GM18526 (cell line): ENCODE results near the gene GRIK4.

Experiments
- POLR2A ChIP-seq: IDR thresholded peaks from 3 replicates; pipeline ENCODE4 v1.6.1; 2011; ENCODE audit not compliant: insufficient read length; ENCODE audit errors: extremely low read depth

Gene GRIK4

DNA sequence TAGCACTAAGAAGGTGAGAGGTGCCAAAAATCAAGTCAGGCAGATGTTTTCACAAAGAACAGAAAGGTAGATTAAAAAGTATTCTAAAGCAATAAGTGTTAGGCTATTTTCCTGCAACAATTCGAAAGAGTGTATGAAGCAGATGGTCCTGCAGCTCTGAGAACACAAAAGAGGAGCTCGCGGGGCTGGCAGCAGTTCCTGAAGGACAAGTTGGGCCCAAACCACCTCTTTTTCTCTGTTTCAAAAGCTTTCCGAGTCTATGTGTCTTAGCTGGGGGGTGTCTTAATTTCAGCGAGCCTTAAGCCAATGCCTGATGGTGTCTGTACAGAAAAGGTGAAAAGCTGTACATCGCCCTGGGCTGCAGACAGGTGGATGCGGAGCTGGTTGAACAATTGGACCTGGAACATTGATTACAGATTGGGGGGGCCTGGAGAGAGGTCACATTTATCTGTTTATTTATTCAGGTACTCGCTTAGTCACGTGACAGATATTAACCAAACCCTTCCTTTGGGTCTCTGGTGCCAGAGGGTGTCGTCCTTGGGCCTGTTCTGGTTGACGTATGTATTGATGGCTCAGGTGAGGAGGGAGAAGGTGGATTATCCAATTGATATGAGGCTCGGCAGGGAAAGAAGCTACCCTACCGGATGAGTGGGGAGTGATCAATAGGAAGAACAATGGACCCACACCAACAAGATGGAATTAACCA is 24.7 kb downstream of the GRIK4 start:
- no peak for TF ChIP-seq POLR2A

GRCh38 chr11:120536797-120537169 is 25.2 kb downstream of the GRIK4 start:
- TF ChIP-seq POLR2A: no peak

DNA sequence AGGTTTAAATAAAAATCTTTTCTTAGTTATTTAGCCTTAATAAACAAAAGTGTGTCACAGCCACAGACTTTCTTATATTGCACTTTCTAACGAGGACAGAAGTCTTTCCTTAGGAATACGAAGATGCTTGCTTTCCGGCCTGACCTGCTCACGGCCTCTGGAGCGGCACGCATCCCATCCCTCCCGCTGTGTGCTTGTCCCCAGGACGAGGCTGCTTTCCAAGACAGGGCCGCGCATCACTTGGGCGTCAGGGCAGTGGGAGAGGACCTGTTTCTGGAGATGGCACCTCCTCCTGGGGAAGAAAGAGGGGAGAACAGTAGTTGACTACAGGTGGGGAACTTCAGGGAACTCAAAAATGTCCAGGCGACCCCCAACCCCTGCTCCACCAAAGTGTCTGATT is 26.4 kb downstream of the GRIK4 start:
- TF ChIP-seq POLR2A: no peak

DNA sequence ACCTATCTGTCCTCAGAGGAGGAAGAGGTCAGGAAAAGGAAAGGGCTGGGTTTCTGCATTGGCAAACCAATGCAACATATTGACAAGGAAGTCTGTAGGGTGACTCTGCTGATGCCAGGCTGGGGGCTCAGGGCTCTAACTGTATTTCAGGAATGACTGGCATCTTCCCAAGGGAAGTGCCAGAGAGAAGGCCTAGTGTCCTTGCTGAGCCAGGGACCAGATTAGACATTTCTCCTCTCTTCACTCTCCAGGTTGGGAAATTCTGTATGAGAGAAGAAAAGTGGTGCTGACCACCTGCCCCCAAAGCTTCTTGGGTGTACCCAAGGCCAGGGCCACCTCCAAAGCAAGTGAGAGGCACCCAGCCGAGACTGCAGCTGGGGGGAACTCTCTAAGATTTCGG is 27.2 kb downstream of the GRIK4 start:
- TF ChIP-seq POLR2A: no peak

DNA sequence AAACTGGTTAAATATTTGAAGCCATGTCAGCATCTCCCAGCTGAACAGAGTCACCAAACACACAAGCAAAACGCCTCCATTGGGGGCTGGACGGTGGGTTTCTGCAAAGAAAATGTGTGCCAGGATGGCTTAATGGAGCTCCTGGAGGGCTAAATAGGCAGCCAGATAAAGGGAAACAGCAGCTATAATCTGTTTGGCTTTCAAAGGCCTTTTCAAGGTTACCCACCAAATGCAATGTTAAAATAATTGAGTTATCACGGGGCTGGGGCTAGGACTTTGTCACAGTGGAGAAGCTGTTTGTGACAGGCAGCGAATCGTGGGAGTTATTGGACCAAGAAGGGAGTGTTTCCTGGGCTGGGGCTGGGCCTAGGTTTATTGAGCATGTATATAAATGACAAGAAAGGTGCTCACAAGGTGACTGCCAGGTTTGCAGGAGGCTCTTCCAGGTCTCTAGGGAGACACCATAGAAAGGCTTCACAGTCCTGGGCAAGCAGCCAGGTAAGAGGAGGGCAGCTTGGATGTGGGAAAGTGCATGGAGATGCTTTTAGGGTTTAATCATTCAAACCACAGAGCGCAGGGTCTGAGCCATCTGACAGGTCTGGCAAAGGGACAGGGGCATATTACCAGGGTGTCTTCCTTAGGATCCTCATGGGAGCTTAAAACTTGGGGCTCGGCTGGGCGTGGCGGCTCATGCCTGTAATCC is 28.3 kb downstream of the GRIK4 start:
- no peak for TF ChIP-seq POLR2A

DNA sequence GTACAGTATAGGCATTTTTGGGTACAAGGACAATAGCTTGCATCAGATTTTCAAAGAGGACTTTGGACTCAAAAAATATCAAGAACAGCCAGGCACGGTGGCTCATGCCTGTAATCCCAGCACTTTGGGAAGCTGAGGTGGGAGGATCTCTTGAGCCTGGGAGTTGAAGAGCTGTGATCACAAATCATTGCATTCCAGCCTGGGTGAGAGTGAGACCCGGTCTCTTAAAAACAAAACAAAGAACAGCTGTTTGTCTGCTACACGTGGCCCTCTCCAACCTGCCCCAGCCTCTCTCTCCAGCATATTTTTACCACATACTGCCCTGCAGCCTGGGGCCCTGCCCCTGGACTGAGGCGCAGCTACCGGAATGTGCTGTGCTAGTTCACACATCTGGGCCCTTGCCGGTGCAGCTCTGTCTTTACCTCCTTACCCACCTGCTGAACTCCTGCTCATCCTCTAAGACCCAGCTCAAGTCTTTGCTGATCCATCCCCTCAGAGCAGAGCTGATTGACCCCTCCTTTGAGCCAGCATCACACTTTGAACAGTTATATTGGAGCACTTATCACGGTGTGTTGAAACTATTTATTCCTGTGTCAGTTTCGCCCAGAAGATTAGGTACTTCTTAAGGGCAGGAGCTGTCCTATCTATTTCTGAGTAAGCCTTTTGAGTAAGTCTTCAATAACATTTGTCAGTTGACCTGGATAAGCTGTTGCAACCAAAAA is 29.4 kb downstream of the GRIK4 start:
- no peak for TF ChIP-seq POLR2A

GRCh38 chr11:120543521-120544215 is 32.1 kb downstream of the GRIK4 start:
- TF ChIP-seq POLR2A: no peak

- TF ChIP-seq POLR2A: no peak
Observed at GRCh38 chr11:120545813-120546212, 34.3 kb downstream of the GRIK4 start.

DNA sequence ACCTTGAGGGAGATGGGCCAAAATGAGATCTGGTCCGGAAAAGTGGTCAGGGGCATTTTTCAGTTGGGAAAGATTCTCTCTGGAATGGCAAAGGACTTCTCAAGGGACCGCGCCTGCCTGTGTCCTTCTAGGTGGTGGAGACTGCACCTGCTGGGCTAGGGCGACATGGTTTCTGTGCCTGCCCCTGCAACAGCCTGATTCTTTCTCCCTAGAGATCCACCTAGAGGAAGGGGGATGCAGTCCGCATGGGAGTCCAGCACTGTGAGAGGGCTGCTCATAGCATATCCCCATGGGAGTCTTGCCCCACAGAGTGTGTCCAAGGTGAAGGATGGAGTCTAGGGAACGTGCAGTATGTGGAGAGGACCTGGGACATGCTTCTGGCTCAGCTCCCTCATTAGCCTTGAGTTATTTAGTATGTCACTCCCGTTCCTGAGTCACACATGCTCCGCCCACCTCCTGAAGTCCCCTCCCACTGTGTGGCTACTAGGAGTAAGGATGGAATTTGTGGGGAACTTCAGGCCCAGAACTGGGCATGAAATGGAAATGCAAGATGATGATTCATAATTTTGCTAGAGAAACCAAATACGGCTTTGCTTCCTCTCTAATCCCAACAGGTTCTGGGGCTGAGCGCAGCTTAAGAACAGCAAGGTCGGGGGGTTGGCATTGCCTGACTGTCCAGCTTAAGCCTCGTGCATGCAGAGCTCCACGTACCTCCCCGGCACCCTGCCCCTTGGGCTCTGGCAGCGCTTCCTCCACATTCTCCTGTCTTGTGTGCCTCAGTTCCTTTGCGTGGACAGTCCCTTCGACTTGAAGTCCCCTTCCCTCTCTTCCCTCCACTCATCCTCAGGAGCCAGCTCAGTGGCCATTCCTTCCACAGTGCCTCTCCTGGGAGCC is 35.0 kb downstream of the GRIK4 start:
- TF ChIP-seq POLR2A: no peak

- TF ChIP-seq POLR2A: no peak
Observed at GRCh38 chr11:120547316-120547715, 35.8 kb downstream of the GRIK4 start.

DNA sequence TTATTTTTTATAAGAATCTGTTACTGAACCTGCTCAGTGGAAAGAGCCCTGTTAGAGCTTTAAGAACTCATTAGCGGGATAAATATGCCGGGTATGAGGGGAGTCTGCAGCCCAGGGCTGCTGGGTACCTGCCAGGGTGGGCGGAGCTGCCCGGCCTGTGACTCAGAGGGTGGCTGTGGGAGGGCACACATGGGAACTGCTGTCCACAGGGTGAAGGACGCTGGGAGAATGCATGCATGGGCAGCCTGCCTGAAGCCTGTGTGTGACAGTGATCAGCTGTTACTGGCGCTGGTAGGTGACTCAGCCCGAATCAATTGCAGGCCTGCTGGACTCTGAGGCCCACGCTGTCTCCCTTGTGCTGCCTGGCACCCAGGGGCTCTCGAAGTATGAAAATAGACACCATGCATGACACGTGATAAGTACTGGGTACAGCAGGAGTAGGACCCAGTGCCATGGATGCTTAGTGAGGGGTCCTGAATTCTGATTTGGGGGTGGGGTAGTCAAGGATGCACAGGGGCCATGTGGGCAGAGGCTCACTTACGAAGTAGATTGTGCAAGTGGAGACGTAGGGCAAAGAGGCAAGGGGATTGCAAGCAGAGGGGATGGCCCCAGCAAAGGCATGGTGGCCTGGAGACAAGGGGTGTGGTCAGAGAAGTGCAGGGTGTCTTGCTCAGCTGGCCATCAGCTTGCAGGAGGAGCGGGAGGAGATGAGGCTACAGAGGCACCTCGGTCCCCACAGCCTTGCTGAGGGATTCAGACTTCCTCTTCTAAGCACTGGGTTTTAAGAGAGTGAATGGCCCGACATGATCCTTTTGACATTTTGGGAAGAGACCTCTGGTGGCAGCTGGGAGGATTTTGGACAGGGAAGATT is 36.5 kb downstream of the GRIK4 start:
- no peak for TF ChIP-seq POLR2A

DNA sequence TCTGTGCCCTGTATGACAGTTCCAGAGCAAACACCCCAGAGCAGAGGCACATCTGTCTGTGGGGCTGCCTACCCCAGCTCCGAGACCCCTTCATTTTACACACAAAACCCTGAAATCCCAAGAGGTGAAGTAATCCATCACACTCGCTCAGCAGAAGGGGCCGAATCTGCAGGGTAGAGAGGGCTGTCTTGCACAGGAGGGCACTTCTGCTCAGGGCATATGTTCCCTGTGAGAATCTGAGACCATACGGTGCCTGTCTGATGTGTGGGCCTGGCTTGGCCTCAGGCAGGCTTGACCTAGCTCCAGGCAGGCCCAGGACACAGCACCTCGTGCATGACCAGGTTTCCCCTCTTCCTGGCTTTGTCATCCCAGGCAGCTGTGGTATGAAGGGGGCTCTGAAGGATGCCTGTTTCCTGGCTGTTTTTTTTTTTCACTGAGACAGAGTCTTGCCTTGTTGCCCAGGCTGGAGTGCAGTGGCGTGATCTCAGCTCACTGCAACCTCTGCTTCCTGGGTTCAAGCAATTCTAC is 37.2 kb downstream of the GRIK4 start:
- TF ChIP-seq POLR2A: no peak

DNA sequence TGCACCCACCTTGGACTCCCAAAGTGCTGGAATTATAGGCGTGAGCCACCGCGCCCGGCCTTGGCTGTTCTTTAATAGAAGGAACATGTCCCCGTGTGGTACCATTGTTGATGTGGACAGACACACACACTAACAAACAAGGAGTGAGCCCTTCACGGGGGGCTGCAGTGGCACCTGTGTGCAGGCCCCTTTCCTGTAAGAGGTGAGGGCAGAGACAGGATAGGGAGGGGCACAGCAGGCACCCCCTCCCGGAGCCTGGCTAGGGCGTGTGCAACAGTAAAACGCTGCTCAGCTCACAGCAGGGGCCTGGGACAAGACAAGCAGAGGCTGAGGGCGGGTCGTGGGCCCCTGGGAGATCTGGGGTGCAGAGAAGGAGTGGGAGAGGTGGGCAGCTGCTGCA is 37.8 kb downstream of the GRIK4 start:
- no peak for TF ChIP-seq POLR2A
